Fibroblast of pulmonary artery (primary cell): Measurements from ENCODE around the gene TMEM266.
"Not testable (repeated sequence)": the region's sequence is repeated elsewhere in the genome, so short reads cannot be mapped to it uniquely, and the experiment has no call there.

Experiments
- DNase-seq: peaks from one replicate; pipeline ENCODE4 v3.0.0-alpha.2; 2010; ENCODE audit warnings: low read depth
- H3K4me3 ChIP-seq: replicated peaks from 2 replicates; pipeline ENCODE4 v1.5.1; 2011; ENCODE audit warnings: low read depth, mild to moderate bottlenecking, control low read depth, low read length, moderate library complexity
- TF ChIP-seq, protein P1 (sequence below): IDR thresholded peaks from 2 replicates; pipeline ENCODE4 v1.5.1; 2011; ENCODE audit warnings: mild to moderate bottlenecking, control low read depth, low read length, inconsistent platforms; ENCODE audit errors: missing control alignments

Gene TMEM266, protein sequence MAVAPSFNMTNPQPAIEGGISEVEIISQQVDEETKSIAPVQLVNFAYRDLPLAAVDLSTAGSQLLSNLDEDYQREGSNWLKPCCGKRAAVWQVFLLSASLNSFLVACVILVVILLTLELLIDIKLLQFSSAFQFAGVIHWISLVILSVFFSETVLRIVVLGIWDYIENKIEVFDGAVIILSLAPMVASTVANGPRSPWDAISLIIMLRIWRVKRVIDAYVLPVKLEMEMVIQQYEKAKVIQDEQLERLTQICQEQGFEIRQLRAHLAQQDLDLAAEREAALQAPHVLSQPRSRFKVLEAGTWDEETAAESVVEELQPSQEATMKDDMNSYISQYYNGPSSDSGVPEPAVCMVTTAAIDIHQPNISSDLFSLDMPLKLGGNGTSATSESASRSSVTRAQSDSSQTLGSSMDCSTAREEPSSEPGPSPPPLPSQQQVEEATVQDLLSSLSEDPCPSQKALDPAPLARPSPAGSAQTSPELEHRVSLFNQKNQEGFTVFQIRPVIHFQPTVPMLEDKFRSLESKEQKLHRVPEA

DNA sequence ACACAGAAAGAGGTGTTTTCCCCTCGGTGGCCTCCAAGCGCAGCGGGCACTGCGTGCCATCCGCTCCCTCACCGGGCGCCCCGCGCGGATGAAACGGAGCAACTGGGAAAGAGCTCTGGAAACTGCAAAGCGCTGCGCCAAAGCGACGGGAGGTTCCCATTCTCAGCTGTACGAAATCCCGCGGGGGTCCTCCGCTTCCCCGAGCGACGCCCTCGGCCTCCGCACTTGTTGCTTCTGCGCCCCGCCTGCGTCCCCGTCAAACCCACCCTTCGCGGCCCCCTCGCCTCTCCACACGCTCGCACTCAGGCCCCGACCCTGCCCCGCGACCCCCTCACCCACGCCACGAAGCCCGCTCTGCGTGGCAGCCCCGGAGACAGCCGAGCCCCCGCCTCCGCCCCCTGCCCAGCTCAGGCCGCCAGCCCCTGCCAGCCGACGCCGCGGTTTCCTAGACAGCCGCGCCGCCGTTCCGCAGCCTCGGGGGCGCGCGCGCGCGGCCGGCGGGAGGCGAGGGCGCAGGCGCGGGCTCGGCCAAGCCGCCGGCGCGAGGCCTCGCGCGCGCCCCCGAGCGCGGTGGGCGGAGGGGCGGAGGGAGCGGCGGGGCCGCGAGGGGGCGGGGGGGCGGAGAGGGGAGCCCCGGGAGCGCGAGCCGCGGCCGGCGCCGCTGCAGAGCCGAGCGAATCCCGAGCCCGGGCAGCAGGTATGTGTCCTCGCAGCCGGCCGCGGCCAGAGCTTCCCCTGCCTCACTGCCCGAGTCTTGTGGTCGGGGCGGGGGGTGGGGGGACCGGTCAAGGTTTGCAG lies at the start of gene TMEM266:
TMEM266 (plus strand) TSS at position 666 of the 798 bp plus-strand sequence. CDS start 74,279 bp downstream, outside the sequence.
- H3K4me3 ChIP-seq, result peak within 1 kb of the TSS; percentile 54
- TF ChIP-seq, protein P1, sequence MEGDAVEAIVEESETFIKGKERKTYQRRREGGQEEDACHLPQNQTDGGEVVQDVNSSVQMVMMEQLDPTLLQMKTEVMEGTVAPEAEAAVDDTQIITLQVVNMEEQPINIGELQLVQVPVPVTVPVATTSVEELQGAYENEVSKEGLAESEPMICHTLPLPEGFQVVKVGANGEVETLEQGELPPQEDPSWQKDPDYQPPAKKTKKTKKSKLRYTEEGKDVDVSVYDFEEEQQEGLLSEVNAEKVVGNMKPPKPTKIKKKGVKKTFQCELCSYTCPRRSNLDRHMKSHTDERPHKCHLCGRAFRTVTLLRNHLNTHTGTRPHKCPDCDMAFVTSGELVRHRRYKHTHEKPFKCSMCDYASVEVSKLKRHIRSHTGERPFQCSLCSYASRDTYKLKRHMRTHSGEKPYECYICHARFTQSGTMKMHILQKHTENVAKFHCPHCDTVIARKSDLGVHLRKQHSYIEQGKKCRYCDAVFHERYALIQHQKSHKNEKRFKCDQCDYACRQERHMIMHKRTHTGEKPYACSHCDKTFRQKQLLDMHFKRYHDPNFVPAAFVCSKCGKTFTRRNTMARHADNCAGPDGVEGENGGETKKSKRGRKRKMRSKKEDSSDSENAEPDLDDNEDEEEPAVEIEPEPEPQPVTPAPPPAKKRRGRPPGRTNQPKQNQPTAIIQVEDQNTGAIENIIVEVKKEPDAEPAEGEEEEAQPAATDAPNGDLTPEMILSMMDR, result no peak
- DNase-seq, result no peak

DNA sequence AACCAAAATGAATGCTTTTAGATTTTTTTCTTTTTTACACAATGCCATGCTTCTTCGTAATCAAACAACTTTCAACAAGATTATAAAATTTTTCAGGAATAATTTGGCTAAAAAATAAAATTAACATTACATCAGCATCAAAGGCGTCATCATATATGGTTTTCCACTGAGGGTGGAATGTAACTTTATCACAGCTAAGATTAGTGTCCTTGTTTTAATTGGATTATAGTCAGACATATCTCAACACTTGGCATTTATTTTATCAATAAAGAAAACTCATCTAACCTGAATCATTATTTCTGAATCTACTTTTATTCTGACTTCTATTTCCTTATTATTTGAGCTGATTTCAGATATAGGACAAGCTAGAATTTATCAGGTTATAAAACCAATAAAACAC lies 49.2 kb upstream of the TMEM266 start:
- no peak overlapping the region for H3K4me3 ChIP-seq
- no peak for DNase-seq
- TF ChIP-seq, protein P1, result no peak

DNA sequence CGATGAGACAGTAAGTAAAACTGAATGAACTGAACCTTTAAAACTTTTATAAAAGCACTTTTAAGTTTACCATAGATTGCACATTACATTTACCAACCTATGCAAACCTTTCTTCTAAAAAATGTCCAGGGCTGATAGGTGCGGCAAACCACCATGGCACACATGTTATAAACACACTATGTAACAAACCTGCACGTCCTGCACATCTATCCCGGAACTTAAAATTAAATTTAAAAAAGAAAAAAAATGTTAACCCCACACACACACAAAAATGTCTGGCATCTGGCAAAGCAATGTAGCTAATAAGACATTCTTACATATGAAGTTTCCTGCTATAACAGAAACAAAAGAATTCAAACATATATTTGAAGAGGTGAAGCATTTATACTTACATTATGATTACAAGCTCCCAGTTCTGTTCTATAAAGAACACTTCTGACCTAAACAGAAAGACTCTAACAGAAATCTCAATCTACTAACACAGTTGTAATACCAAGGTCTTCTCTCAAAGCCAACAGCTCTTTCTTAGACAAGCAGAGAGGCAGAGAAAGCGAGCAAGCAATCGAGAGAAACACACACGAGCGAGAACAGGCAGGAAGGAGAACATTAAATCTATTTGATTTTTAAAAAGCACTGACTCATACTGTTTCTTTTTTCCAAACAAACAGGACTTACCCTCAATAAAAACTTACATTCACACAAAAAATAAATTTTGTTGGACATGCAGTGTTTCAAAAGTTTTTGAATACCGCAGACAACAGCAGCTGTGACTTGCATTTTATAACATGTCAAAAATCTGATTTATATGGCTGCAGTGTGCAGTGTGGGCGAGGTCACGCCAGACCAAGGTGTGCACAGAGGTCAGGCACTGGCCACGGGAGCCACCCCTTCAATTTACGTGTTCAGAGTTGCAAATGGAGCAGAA lies 47.9 kb upstream of the TMEM266 start, which contains the start of gene NRG4:
NRG4 (minus strand) TSS at position 798 of the 925 bp plus-strand sequence. CDS start 1,194 bp downstream, outside the sequence.
- peak; percentile 3 for DNase-seq
- H3K4me3 ChIP-seq, result no peak within 1 kb of the TSS
- TF ChIP-seq, protein P1, result no peak

DNA sequence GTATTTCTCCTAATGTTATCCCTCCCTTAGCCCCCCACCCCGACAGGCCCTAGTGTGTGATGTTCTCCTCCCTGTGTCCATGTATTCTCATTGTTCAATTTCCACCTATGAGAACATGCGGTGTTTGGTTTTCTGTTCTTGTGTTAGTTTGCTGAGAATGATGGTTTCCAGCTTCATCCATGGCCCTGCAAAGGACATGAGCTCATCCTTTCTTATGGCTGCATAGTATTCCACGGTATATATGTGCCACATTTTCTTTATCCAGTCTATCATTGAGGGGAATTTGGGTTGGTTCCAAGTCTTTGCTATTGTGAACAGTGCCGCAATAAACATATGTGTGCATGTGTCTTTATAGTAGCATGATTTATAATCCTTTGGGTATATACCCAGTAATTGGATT lies 46.3 kb upstream of the TMEM266 start:
- H3K4me3 ChIP-seq, DNase-seq: not testable (repeated sequence)

DNA sequence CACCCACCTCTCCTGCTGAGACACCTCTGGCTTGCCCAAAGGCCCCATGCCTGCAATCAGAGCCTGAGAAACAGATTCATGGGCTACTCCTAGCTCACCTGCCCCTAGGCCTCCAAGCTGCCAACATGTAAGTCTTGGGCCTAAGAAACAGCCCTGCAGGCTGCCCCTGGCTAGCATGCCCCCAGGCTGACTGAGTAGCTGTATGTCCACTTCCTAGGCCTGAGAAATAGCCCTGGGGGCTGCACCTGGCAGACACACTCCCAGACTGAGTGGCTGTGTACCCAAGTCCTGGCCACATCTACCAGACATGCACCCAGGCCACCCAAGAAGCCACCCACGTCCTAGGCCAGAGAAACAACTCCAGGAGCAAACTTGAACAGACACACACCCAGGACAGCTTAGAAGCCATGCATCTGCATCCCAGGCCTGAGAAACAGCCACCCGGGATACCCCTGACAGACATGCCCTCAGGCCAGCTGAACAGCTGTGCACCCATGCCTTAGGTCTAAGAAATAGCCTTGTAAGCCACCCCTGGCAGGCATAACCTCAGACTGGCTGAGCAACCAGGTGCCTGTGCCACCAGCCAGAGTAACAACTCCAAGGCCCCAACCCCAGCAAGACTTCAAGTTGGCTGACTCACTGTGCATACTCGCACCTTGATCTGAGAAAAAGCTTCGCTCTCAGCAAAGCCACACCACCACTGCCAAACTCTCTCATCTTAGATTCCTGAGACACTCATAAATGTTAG lies 35.6 kb upstream of the TMEM266 start:
- TF ChIP-seq, protein P1, result no peak
- H3K4me3 ChIP-seq, result no peak overlapping the region
- no peak for DNase-seq

DNA sequence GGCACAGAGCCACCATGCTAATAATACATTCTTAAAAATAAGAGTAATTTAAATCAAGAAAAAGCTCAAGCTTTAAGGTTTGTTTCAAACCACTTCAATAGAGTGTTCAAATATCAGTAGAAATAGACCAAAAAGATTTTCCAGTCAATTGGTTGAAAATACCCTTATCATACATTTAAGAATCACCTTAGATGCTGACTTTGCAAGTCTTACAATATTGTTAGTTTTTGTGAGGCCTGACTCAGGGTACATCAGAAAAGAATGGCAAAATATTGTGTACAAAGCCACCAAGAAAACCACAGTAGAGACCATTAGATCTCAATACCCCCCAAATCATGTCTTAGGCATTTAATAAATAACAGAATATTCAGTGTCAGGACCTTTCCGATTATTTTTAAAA lies 27.7 kb upstream of the TMEM266 start:
- TF ChIP-seq, protein P1, result no peak
- no peak for DNase-seq
- H3K4me3 ChIP-seq, result no peak overlapping the region
